ENCODE data around the gene RNF157. TPM values are rescaled to one million over a fixed set of nuclear protein-coding genes. Genes with fewer than 3 reads are reported as not detected.

Gene RNF157
- total and polyA plus RNA-seq, 2 of the 13 experiments (the other 11 are each of a cell fraction or from before 2014, with no cell fraction given): 0.44 to 1.5 TPM

GRCh38 chr17:76138234-76138895 lies 101.9 kb downstream of the RNF157 start (continued):
- no peak for TF ChIP-seq CEBPZ (IDR thresholded peaks at IDR 0.05; ENCODE audit: low read length)
- TF ChIP-seq KMT2A (CRISPR knock-in tag; IDR thresholded peaks at IDR 0.05): no peak
- TF ChIP-seq RNF2 (conservative IDR thresholded peaks at IDR 0.05; ENCODE audit: low read depth): no peak; the same call in 1 of the 2 replicates
- TF ChIP-seq ZNF646 (CRISPR knock-in tag; IDR thresholded peaks at IDR 0.05): no peak
- peak; percentile 87 for TF ChIP-seq RXRA (CRISPR knock-in tag; IDR thresholded peaks at IDR 0.05)
- TF ChIP-seq SRSF1 (optimal IDR thresholded peaks at IDR 0.05; ENCODE audit: low read depth, low read length): no peak
- no peak for TF ChIP-seq ZNF75D (CRISPR knock-in tag; IDR thresholded peaks at IDR 0.05; ENCODE audit: borderline replicate concordance)
- TF ChIP-seq ZNF768 (CRISPR knock-in tag; IDR thresholded peaks at IDR 0.05): peak; percentile 53; the same call in 1 of the 2 replicates
- TF ChIP-seq MED13 (CRISPR knock-in tag; IDR thresholded peaks at IDR 0.05): peak; percentile 51; the same call in 1 of the 2 replicates
- no peak; the same call in 1 of the 2 replicates for TF ChIP-seq PITX1 (CRISPR knock-in tag; IDR thresholded peaks at IDR 0.05)
- TF ChIP-seq ZNF576 (CRISPR knock-in tag; IDR thresholded peaks at IDR 0.05): no peak
- peak; percentile 78; the same call in 1 of the 2 replicates for TF ChIP-seq ZNF546 (CRISPR knock-in tag; conservative IDR thresholded peaks at IDR 0.05)
- TF ChIP-seq TFDP1 (CRISPR knock-in tag; IDR thresholded peaks at IDR 0.05; ENCODE audit: borderline replicate concordance): no peak; the same call in 1 of the 2 replicates
- no peak for TF ChIP-seq DDIT3 (CRISPR knock-in tag; IDR thresholded peaks at IDR 0.05)
- TF ChIP-seq TCF12 (IDR thresholded peaks at IDR 0.05): no peak
- TF ChIP-seq TCF12 (CRISPR knock-in tag; IDR thresholded peaks at IDR 0.05): no peak; the same call in 1 of the 2 replicates
- TF ChIP-seq ATF4 (CRISPR knock-in tag; IDR thresholded peaks at IDR 0.05): no peak
